GM12874 (cell line): ENCODE measurements around the gene MSANTD7.
A peak's percentile ranks its signal among the peaks of the same experiment; 100 is the strongest.

ENCODE experiments used
- CTCF ChIP-seq: IDR thresholded peaks from 2 replicates; pipeline ENCODE4 v1.5.1; 2011; ENCODE audit warnings: low read depth, mild to moderate bottlenecking, control low read depth, low read length, moderate library complexity; ENCODE audit not compliant: insufficient read depth

MSANTD7 gene

GRCh38 chr10:14822879-14823755 is 15.0 kb upstream of the MSANTD7 start:
- peak; percentile 57; the same call in 1 of the 2 replicates for TF ChIP-seq CTCF

DNA sequence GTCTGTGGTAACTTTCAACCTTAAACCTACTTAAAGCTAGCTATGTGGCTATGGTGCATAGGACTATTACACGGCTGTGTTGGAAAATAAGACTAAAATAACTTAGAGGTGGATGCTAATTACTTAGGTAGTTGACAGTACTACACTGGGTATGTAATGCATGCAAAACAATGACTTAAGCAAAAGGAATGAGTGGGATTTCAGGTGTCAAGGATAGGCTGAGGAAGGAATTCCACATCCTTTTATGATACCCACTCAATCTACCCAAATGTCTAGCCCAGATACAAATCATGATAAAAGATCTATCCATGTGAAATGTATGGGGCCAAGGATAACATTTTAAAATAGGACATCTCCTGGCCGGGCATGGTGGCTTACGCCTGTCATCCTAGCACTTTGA is 14.1 kb upstream of the MSANTD7 start:
- no peak for TF ChIP-seq CTCF

- no peak for TF ChIP-seq CTCF
These were observed 11.9 kb upstream of the MSANTD7 start for GRCh38 chr10:14826076-14826829.

- TF ChIP-seq CTCF, result no peak
These were observed 5.0 kb upstream of the MSANTD7 start for GRCh38 chr10:14833106-14833505.

GRCh38 chr10:14836208-14836607 is 1.9 kb upstream of the MSANTD7 start:
- no peak for TF ChIP-seq CTCF

DNA sequence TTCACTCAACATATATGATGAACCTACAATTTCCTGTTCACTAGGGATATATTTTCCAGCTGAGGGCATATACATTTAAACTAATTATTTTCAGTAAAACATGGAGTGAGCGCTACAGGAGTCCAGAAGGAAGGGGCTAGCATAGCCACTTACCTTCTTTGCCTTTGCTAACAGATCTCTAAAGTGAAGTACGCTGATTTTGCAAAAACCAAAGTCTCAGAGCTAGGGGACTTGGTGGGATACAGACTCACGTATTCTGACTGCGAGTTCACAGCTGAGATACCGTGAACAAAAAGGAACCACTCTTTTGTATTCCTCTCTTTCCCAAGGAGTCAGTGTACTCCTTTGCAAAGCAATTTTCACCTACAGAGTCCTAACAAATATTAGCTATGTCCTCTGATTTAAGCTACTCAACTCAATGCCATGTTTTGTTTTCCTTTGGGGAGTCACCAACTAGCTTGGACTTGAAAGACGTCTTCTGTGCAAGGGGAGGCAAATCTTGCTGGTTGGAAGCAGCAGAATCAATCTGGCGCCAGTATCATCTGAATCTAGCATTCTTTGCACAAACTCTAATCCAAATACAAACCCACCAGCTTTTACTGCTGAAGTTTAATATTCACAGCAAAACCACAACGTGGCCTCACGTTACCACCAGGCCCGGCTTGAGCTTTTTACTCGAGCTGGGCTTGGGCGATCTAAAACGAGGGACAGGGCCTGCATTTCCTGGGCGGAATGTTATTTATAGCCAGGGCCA is 926 bp upstream of the MSANTD7 start:
- no peak for TF ChIP-seq CTCF
